Lung (tissue), 12 donors: ENCODE measurements around the gene CDKN3. TPM values are rescaled to one million over a fixed set of nuclear protein-coding genes. Genes with fewer than 3 reads are reported as not detected.

Source experiments
- ATAC-seq: fragments of 200-7000 bp; cut with Tn5 transposase; one replicate; pipeline ENCODE4 v1.9.1; 2020; ENCODE audit warnings: moderate number of reproducible peaks; ENCODE audit not compliant: insufficient read depth, low FRiP score
- DNase-seq, 3 donors: peaks; one replicate each; pipeline ENCODE4 v3.0.0-alpha.2; 2013 to 2017
- H3K27ac ChIP-seq, 2 donors: one replicate each; pipeline ENCODE4 v1.5.1; 2013; ENCODE audit warnings: mild to moderate bottlenecking in 2 of 2, moderate library complexity in 2 of 2, control low read depth in 1 of 2, inconsistent platforms in 1 of 2, low read depth in 1 of 2, low read length in 1 of 2
- H3K27me3 ChIP-seq, 3 donors: one replicate each; pipeline ENCODE4 v1.5.1; 2013; ENCODE audit warnings: low read length in 2 of 3; ENCODE audit not compliant: control insufficient read depth in 3 of 3, insufficient read depth in 3 of 3
- H3K36me3 ChIP-seq, 4 donors: one replicate each; pipeline ENCODE4 v1.5.1; 2013; ENCODE audit warnings: low read length in 4 of 4, mild to moderate bottlenecking in 1 of 4, moderate library complexity in 1 of 4; ENCODE audit not compliant: control insufficient read depth in 4 of 4, insufficient read depth in 4 of 4
- H3K4me1 ChIP-seq, 5 donors: one replicate each; pipeline ENCODE4 v1.5.1; 2013; ENCODE audit warnings: low read length in 5 of 5, mild to moderate bottlenecking in 2 of 5, moderate library complexity in 1 of 5; ENCODE audit not compliant: control insufficient read depth in 5 of 5, insufficient read depth in 5 of 5
- H3K4me3 ChIP-seq: one replicate; pipeline ENCODE4 v1.5.1; 2013; ENCODE audit warnings: mild to moderate bottlenecking, control low read depth, moderate library complexity
- H3K9ac ChIP-seq, 2 donors: one replicate each; pipeline ENCODE4 v1.5.1; 2013; ENCODE audit warnings: low read length in 2 of 2, control low read depth in 1 of 2; ENCODE audit not compliant: insufficient read depth in 1 of 2
- H3K9me3 ChIP-seq, 4 donors: one replicate each; pipeline ENCODE4 v1.5.1; 2013; ENCODE audit warnings: low read length in 3 of 4, mild to moderate bottlenecking in 1 of 4, moderate library complexity in 1 of 4; ENCODE audit not compliant: control insufficient read depth in 4 of 4, insufficient read depth in 3 of 4
- CTCF ChIP-seq: IDR thresholded peaks from 2 replicates; pipeline ENCODE4 v1.5.1; 2012; ENCODE audit warnings: mild to moderate bottlenecking; ENCODE audit errors: control extremely low read depth, extremely low read depth
- WGBS, 2 donors: extraction: QIAGEN DNeasy Blood & Tissue Kit; methylation state at CpG; one replicate each; pipeline ENCODE4 v1.1.7; 2013; 5-methylcytosine and 5-hydroxymethylcytosine counted together
- polyA plus RNA-seq, 2 donors: library from polyadenylated mRNA; stranded (reverse); fragments of 200-250 nt; gene quantifications; one replicate each; pipeline ENCODE4 v1.2.1, GENCODE V29; 2013
- total RNA-seq, 2 donors: library from RNA; depleted of rRNA in 1 of 2; stranded (reverse); fragments of >200 nt in 1 of 2; gene quantifications; one replicate each; pipeline ENCODE4 v1.2.1, GENCODE V29; 2014 to 2021
- donor health status: control.
- donor health status: control.
- donor health status: Bipolar disorder and iron deficiency.
- donor health status: healthy.
- donor health status: DM: yes; HTN: yes; CAD: no.

CDKN3 gene
- total and polyA plus RNA-seq, 4 donors, result 1.5 to 5.7 (median 4.6) TPM

DNA sequence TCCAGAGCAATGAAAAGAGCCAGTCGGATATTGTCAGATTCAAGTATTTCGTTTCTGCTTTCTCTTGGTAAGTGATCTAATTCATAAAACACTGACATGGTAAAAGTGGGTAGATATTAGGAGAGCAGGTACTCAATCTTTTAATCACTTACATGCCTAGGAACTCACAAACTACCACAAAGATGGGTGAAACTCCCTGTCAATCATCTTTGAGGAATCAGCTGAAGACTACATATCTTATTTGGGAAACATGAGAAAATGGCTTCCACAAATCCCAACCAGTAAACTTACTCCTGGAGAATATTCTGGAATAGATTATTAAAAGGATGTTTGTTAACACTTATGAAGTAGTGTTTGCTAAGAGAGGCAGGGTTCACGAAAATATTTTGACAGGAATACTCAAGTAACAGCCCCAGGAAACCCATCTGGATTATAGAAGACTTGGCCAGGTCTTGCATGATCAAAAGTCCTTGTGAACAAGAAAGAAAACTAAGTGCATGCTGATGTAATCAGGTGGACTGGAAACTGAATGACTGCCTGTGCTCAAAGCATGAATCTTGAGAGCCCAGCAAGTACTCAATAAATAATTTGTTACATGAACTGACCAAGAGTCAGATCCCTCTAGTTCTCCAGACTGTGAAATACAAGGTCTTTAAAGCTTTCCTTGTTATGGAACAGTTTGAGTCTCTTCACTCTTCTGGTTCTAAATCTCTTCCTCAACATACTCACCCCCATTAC, 28.9 kb downstream of the CDKN3 start:
- 85 to 91% methylated on average over 3 of the region's 3 CpGs for WGBS, 2 donors
- no peaks in the 10 kb centered on the region for H3K27me3 ChIP-seq
- H3K36me3 ChIP-seq, result peaks cover 4 to 28% (median 16%) of the 10 kb centered on the region in 4 donors
- H3K9me3 ChIP-seq, result no peaks in the 10 kb centered on the region
- no peak overlapping the region for H3K4me3 ChIP-seq
- no peak overlapping the region for H3K27ac ChIP-seq
- ATAC-seq (no peak), DNase-seq (no peak)
- no peak for TF ChIP-seq CTCF
- no peak overlapping the region for H3K9ac ChIP-seq
- peaks cover 0 to 5% (median 0%) of the 10 kb centered on the region in 5 donors for H3K4me1 ChIP-seq

DNA sequence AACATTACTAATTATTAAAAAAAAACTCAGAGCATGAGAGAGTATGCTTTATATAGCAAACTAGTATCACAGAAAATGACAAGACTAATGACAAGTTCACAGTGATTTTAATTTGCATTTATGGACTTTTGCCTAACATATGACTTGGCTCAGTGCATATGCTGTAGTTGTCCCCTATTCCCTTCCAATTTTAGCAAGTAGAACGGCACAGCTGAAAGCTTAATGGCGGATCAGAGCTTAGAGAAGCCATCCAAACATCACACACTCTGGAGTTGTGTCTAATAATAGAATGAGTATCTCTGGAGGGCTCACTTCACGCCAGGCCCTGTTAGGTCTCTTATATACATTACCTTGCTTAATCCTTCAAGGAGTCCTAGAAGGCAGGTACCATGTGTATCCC, 31.1 kb downstream of the CDKN3 start:
- H3K36me3 ChIP-seq, result peaks cover 4 to 28% (median 16%) of the 10 kb centered on the region in 4 donors
- DNase-seq, result no peak
- no peak overlapping the region for H3K4me3 ChIP-seq

GRCh38 chr14:54428527-54428926, 31.7 kb downstream of the CDKN3 start:
- Histone ChIP-seq H3K27me3 (no peaks in the 10 kb centered on the region), H3K4me3 (no peak overlapping the region), H3K4me1 (peaks cover 0 to 9% (median 0%) of the 10 kb centered on the region in 5 donors), H3K9me3 (no peaks in the 10 kb centered on the region), H3K27ac (no peak overlapping the region), H3K9ac (no peak overlapping the region), H3K36me3 (peaks cover 4 to 28% (median 15%) of the 10 kb centered on the region in 4 donors)
- TF ChIP-seq CTCF, result no peak
- WGBS, 2 donors, result 92% methylated on average over 2 of the region's 2 CpGs
- DNase-seq, result no peak
- ATAC-seq, result no peak

More for the DNA sequence above, 31.1 kb downstream of the CDKN3 start:
- H3K9ac ChIP-seq, result no peak overlapping the region
- peak overlapping the region in 1 of 2 donors; percentile 33 for H3K27ac ChIP-seq
- no peaks in the 10 kb centered on the region for H3K9me3 ChIP-seq
- no peak for TF ChIP-seq CTCF
- WGBS, 2 donors, result 80 to 95% methylated on average over 3 of the region's 3 CpGs
- ATAC-seq, result no peak
- no peaks in the 10 kb centered on the region for H3K27me3 ChIP-seq
- peaks cover 0 to 9% (median 0%) of the 10 kb centered on the region in 5 donors for H3K4me1 ChIP-seq
